Sigmoid colon (tissue), 4 donors: ENCODE data around the gene MLLT10.

Source experiments
- POLR2A ChIP-seq, 2 donors: fragments of 450-650 bp; IDR thresholded peaks; one replicate each; pipeline ENCODE4 v1.6.1; 2016; ENCODE audit warnings: antibody characterized with exemption in 2 of 2, mild to moderate bottlenecking in 2 of 2, moderate library complexity in 2 of 2
- POLR2AphosphoS5 ChIP-seq, 4 donors: sonication (generic); formaldehyde crosslinking; IDR thresholded peaks; one replicate each; pipeline ENCODE4 v1.6.1; 2017; ENCODE audit warnings: antibody characterized with exemption in 4 of 4
- TF ChIP-seq, protein P1 (sequence below), 4 experiments: fragments of 450-650 bp in 3 of 4; fragments of 200-600 bp in 1 of 4; IDR thresholded peaks; one replicate each; pipeline ENCODE4 v1.5.1; 2016 to 2019; ENCODE audit warnings: antibody characterized with exemption in 4 of 4, mild to moderate bottlenecking in 3 of 4, moderate library complexity in 2 of 4

DNA sequence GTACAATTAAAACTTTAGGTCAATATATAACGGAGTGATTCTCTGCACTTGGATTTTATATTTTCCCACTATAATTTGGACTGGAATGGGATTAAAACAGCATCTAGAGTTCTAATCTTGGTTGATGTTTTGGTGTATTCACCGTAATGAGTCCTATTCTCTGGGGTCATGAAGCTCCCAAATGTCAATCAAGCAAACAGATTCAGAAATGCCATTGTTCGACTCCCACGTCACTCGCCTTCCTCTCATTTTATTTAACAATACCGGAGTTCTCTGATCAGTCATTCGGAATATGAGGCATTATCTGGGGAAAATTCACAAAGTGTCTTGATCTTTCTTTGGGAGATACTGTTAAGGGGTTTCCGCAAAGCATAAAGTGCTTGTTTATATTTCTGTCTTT is 35.0 kb upstream of the MLLT10 start:
- TF ChIP-seq, protein P1, sequence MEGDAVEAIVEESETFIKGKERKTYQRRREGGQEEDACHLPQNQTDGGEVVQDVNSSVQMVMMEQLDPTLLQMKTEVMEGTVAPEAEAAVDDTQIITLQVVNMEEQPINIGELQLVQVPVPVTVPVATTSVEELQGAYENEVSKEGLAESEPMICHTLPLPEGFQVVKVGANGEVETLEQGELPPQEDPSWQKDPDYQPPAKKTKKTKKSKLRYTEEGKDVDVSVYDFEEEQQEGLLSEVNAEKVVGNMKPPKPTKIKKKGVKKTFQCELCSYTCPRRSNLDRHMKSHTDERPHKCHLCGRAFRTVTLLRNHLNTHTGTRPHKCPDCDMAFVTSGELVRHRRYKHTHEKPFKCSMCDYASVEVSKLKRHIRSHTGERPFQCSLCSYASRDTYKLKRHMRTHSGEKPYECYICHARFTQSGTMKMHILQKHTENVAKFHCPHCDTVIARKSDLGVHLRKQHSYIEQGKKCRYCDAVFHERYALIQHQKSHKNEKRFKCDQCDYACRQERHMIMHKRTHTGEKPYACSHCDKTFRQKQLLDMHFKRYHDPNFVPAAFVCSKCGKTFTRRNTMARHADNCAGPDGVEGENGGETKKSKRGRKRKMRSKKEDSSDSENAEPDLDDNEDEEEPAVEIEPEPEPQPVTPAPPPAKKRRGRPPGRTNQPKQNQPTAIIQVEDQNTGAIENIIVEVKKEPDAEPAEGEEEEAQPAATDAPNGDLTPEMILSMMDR (IDR thresholded peaks at IDR 0.05), result no peak
- no peak for TF ChIP-seq POLR2A (IDR thresholded peaks at IDR 0.05)
- TF ChIP-seq POLR2AphosphoS5 (IDR thresholded peaks at IDR 0.05), result no peak
